ENCODE data around the gene LRRC4.

Gene LRRC4

DNA sequence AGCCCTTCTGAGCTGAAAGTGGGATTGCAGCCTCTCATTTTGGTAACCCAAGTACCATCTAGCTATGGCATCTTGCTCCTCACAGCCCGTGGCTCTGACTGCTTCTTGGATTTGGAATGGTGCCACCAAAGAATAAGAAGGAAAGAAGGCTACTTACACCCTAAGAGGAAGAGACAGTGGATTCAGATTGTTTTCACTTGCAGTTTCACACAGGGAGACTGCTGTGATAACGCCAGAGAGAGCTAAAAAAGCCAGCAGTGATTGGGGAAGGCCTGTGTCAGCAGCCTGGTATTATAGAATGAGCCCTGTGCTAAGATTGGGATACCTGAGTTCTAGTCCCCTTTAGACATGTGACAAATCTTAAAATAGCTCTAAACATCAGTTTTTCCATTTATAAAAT lies 3.6 kb upstream of the LRRC4 start:
- H3K9me3 Mint-ChIP-seq: no peaks in the 10 kb centered on the region
- no peak for DNase-seq
- H3K27me3 Mint-ChIP-seq: peaks cover 0 to 6% of the 10 kb centered on the region in 2 donors
- peaks cover 11% of the 10 kb centered on the region for H3K36me3 Mint-ChIP-seq (ENCODE audit: insufficient read depth)
- H3K27ac Mint-ChIP-seq: no peak overlapping the region
- H3K4me3 Mint-ChIP-seq: no peak overlapping the region
- H3K4me1 Mint-ChIP-seq (ENCODE audit: low read depth in 2 of 2): peaks cover 7 to 18% of the 10 kb centered on the region in 2 donors
- ATAC-seq (replicated peaks): no peak

DNA sequence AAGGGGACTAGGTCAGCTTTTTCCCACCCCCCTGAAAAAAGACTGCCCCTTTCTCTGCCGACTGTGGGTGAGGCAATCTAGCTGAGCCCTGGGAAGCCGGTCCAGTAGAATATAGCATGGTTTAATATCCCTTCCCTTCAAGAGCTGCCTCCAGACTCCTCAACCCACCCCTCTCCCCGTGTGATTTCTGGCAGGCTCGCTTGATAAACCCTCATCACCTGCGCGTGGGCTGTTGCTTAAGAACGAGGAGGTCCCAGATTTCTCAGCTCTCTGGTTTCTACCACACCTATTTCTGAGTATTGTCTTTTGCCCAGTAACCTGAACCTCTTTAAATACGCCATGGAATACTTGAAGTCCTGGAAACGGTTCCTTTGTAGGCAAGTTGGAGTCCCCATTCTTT lies 2.0 kb upstream of the LRRC4 start:
- Mint-ChIP-seq H3K4me1 (ENCODE audit: low read depth in 2 of 2) (peaks cover 3 to 30% of the 10 kb centered on the region in 2 donors), H3K4me3 (peak overlapping the region; percentile 52 to 77), H3K9me3 (no peaks in the 10 kb centered on the region), H3K27ac (no peak overlapping the region), H3K27me3 (peaks cover 0 to 6% of the 10 kb centered on the region in 2 donors), H3K36me3 (ENCODE audit: insufficient read depth) (peaks cover 14% of the 10 kb centered on the region)
- DNase-seq (no peak), ATAC-seq (replicated peaks) (no peak)

DNA sequence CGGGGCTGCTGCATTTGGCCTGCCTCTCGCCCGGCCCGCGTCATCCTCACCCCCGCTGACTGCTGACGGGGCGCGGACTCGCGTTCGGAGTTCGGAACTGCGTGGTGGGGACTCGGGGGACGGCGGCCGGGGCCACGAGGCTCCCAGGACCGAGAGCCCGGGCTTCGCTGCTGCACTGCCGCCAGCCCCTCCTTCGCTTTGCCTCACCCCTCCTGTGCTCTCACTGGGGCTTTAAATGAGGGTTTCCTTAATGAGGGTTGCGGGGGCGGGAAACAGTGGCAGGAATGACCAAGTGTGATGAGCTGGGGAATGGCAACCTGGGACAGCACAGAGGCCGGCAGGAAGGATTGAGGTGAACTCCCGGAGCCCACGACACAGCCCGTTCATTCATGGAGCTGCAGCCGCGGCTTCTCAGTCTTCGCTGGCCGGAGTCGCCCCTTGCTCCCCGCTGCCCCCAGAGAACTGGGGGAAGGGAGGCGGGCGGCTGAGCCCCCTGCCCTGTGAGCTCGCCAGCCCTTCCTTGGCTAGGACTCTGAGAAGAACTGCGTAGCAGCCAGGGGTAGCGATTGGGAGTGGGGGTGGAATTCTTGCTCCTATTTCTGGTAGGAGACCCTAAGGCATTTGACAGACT lies 1.5 kb upstream of the LRRC4 start:
- H3K4me3 Mint-ChIP-seq: peak overlapping the region; percentile 52 to 77
- H3K4me1 Mint-ChIP-seq (ENCODE audit: low read depth in 2 of 2): peaks cover 3 to 30% of the 10 kb centered on the region in 2 donors
- ATAC-seq (replicated peaks) (peak; percentile 21), DNase-seq (no peak)
- peaks cover 0 to 6% of the 10 kb centered on the region in 2 donors for H3K27me3 Mint-ChIP-seq
- H3K9me3 Mint-ChIP-seq: no peaks in the 10 kb centered on the region
- peaks cover 14% of the 10 kb centered on the region for H3K36me3 Mint-ChIP-seq (ENCODE audit: insufficient read depth)
- no peak overlapping the region for H3K27ac Mint-ChIP-seq

DNA sequence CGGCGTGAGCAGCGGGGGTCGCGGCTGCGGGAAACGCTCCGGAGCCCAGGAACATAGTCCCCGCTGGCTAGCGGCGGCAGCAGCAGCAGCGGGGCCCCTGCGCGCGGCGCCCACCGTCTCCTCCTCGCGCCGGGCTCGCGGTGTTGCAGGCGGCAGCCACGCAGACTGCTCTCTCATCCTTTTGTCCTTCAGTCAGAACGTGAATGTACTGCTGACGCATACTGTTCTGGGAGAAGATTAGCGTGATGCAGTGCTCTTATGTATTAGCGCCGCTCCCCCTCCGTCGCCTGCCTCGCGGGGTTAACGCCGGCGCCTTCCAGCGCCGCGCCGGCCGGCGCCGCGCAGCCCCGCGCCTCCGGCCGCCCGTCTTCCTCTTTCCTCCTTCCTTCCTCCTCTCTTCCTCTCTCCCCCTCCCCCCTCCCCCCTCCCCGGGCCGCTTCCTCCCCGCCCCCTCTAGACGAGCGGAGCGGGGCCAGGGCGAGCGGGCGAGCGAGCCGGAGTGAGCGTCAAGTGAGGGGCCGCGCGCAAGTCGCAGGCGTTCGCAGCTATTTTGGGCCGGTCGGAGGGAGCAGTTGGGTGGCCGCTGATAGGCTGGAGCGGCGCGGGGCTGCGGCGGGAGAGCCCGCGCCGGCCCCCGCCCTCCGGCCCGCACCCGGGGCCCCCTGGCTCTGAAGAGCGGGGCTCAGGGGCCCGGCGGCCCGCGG lies 816 bp upstream of the LRRC4 start:
- Mint-ChIP-seq H3K4me1 (ENCODE audit: low read depth in 2 of 2) (peaks cover 7 to 32% of the 10 kb centered on the region in 2 donors), H3K36me3 (ENCODE audit: insufficient read depth) (peaks cover 14% of the 10 kb centered on the region), H3K4me3 (peak overlapping the region; percentile 77 to 84), H3K27ac (no peak overlapping the region), H3K27me3 (peaks cover 0 to 6% of the 10 kb centered on the region in 2 donors), H3K9me3 (no peaks in the 10 kb centered on the region)
- DNase-seq (peak; percentile 27 to 37 (median 37)), ATAC-seq (replicated peaks) (peak; percentile 84)

DNA sequence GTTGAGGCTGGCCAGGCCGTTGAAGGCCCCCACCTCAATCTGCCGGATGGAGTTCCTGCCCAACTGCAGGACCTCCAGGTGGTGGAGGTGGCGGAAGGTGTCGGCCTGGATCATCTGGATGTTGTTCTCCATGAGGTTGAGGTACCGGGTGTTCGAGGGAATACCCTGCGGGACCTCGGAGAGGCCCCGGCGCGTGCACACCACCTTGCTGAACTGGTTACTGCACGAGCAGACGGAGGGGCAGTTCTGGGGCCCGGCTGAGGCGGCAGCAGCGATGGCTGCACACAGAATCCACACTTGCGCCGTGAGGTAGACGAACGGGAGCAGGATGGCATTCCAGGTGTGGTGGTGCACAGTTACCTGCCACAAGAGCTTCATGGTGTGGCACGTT lies 979 bp downstream of the LRRC4 start:
- no peaks in the 10 kb centered on the region for H3K9me3 Mint-ChIP-seq
- peaks cover 0 to 6% of the 10 kb centered on the region in 2 donors for H3K27me3 Mint-ChIP-seq
- H3K4me3 Mint-ChIP-seq: peak overlapping the region; percentile 70 to 72
- peak overlapping the region in 1 of 2 donors; percentile 41 for H3K27ac Mint-ChIP-seq
- ATAC-seq (replicated peaks) (no peak), DNase-seq (no peak)
- H3K4me1 Mint-ChIP-seq (ENCODE audit: low read depth in 2 of 2): peaks cover 4 to 29% of the 10 kb centered on the region in 2 donors
- H3K36me3 Mint-ChIP-seq (ENCODE audit: insufficient read depth): peaks cover 14% of the 10 kb centered on the region

DNA sequence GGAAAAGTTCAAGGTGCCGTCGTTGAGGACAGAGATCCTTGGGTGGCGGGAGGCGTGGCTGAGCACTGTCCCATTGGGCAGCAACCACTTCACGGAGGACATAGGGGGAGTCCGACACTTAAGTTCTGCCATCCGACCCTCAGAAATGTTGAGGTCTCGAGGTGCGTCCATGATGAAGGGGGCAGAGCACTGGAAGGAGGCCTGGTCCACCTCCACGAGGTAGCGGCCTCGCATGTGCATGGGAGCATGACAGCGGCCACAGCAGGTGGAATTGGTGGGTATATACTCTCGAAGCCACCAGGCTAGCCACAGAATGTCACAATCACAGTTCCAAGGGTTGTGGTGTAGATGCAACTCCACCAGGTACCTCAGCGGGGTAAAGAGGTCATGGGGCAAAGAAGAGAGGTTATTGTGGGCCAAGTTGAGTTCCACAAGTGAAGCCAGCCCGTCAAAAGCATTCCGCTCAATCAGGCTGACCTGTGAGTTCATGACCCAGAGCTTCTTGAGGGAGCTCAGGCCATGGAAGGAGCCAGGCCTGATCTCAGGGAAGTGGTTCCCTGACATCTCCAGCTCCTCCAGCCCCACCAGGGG lies 1.7 kb downstream of the LRRC4 start:
- H3K27ac Mint-ChIP-seq: no peak overlapping the region
- peaks cover 0 to 6% of the 10 kb centered on the region in 2 donors for H3K27me3 Mint-ChIP-seq
- H3K4me1 Mint-ChIP-seq (ENCODE audit: low read depth in 2 of 2): peaks cover 4 to 29% of the 10 kb centered on the region in 2 donors
- no peak for ATAC-seq (replicated peaks)
- H3K36me3 Mint-ChIP-seq (ENCODE audit: insufficient read depth): peaks cover 14% of the 10 kb centered on the region
- H3K4me3 Mint-ChIP-seq: peak overlapping the region; percentile 70 to 72
- no peak for DNase-seq
- no peaks in the 10 kb centered on the region for H3K9me3 Mint-ChIP-seq

DNA sequence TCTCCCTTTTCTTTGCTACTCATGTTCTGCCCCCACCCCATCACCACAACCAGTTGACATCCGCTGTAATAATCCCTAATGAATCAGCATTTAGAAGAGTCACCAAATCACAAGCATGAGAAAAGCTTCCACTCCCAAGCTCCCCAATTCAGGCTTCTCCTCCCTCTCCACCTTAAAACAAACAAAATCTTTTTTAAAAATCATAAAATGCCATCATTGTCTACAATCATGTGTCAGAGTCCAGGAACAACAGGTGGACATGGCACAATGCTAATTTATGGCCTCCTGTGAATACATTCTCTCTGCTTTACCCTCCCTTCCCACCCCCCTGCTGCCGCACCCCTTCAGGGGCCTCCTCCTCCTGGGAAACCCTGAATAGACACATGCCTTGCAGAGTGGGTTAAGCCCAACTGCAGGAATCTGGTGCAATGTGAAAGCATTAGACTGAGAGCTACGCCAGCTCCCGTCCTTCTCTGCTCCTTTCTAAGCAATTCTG lies 3.7 kb downstream of the LRRC4 start:
- Mint-ChIP-seq H3K36me3 (ENCODE audit: insufficient read depth) (peaks cover 14% of the 10 kb centered on the region), H3K4me3 (no peak overlapping the region), H3K4me1 (ENCODE audit: low read depth in 2 of 2) (peaks cover 11 to 30% of the 10 kb centered on the region in 2 donors), H3K9me3 (no peaks in the 10 kb centered on the region), H3K27me3 (peaks cover 0 to 6% of the 10 kb centered on the region in 2 donors), H3K27ac (no peak overlapping the region)
- DNase-seq: no peak
- no peak for ATAC-seq (replicated peaks)

DNA sequence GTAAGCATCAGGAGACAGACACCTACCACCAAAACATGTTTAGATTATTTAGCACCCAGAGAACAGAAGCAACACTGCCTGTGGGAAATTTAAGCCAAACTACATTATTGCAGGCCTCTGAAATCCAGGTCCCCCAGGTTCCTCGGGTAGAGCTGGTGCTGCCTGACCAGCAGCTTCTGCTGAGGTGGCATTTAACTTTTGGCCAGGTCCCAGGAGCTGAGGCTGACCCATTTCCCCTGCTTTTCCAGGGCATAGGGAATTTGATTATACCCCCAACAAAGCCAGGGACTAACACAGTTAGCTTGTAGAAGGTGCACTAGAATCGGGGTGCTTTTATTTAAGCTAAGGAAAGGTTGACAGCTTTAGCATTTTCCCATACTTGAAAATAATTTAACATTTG lies 4.7 kb downstream of the LRRC4 start:
- DNase-seq (no peak), ATAC-seq (replicated peaks) (no peak)
- no peak overlapping the region for H3K4me3 Mint-ChIP-seq
- H3K36me3 Mint-ChIP-seq (ENCODE audit: insufficient read depth): peaks cover 10% of the 10 kb centered on the region
- no peak overlapping the region for H3K27ac Mint-ChIP-seq
- no peaks in the 10 kb centered on the region for H3K9me3 Mint-ChIP-seq
- peaks cover 0 to 6% of the 10 kb centered on the region in 2 donors for H3K27me3 Mint-ChIP-seq
- peaks cover 15 to 28% of the 10 kb centered on the region in 2 donors for H3K4me1 Mint-ChIP-seq (ENCODE audit: low read depth in 2 of 2)

DNA sequence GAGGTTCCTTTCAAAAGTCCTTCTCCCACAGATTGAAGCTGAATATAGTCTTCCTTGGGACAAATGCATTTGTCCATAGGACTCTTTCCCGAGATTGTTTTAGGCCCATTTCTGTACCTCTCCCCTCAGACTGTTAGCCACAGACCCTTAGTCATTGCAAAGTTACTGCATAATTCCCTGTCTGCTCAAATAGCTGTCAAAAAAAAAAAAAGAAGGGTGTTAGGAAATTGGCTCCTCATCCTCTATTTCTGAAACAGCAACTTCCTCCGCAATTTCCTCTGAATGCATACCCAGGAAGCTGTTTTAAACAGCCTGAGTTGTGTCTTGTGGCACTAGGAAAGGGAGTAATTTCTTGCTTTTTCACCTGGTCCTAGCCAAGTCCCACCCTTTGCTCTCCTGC lies 5.4 kb downstream of the LRRC4 start:
- Mint-ChIP-seq H3K27me3 (peaks cover 0 to 6% of the 10 kb centered on the region in 2 donors), H3K9me3 (no peaks in the 10 kb centered on the region), H3K36me3 (ENCODE audit: insufficient read depth) (peaks cover 9% of the 10 kb centered on the region), H3K4me1 (ENCODE audit: low read depth in 2 of 2) (peaks cover 15 to 35% of the 10 kb centered on the region in 2 donors), H3K4me3 (no peak overlapping the region), H3K27ac (no peak overlapping the region)
- no peak for ATAC-seq (replicated peaks)
- DNase-seq: no peak

DNA sequence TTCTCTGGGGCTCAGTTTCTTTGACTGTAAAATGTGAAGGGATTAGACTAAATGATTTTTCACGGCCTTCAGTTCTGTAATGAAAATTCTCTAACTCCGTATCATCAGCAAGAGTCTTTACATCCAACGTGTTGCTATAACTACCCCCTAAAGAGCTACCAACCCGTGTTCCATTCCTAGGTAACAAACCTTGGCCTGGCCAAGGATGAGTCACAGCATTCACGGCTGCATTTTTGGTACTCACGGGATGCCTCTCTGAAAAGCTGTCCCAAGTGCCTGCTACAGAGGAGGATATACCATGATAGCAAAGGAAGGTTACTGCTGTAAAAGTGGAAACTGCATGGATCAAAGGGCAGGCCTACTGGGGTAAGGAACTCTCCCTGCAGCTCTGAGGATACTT lies 5.9 kb downstream of the LRRC4 start:
- H3K4me1 Mint-ChIP-seq (ENCODE audit: low read depth in 2 of 2): peaks cover 15 to 31% of the 10 kb centered on the region in 2 donors
- H3K9me3 Mint-ChIP-seq: no peaks in the 10 kb centered on the region
- peaks cover 0 to 4% of the 10 kb centered on the region in 2 donors for H3K27me3 Mint-ChIP-seq
- DNase-seq (no peak), ATAC-seq (replicated peaks) (no peak)
- peaks cover 5% of the 10 kb centered on the region for H3K36me3 Mint-ChIP-seq (ENCODE audit: insufficient read depth)
- no peak overlapping the region for H3K27ac Mint-ChIP-seq
- H3K4me3 Mint-ChIP-seq: no peak overlapping the region

DNA sequence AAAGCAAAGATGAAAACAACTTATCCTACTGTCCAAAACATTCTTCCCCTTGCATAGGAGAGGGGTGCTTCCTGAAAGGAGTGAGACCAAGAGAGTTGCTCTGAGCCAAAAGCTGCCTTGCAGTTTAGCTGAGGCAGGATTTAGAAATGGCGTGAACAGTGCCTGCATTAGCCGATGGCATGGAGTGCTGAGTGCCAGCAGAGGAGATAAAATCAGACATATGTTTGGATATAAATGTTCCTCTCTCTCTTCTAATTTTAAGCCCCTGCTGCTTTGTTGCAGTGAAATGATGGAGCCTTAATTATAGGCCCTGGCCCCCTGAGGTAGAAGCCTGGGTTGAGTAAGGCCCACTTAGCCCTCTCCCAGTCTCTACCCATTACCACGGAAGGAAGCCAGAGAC lies 7.1 kb downstream of the LRRC4 start:
- Mint-ChIP-seq H3K27ac (no peak overlapping the region), H3K9me3 (no peaks in the 10 kb centered on the region), H3K36me3 (ENCODE audit: insufficient read depth) (peaks cover 3% of the 10 kb centered on the region), H3K4me3 (no peak overlapping the region), H3K27me3 (no peaks in the 10 kb centered on the region), H3K4me1 (ENCODE audit: low read depth in 2 of 2) (peaks cover 15 to 22% of the 10 kb centered on the region in 2 donors)
- ATAC-seq (replicated peaks): no peak
- DNase-seq: no peak

DNA sequence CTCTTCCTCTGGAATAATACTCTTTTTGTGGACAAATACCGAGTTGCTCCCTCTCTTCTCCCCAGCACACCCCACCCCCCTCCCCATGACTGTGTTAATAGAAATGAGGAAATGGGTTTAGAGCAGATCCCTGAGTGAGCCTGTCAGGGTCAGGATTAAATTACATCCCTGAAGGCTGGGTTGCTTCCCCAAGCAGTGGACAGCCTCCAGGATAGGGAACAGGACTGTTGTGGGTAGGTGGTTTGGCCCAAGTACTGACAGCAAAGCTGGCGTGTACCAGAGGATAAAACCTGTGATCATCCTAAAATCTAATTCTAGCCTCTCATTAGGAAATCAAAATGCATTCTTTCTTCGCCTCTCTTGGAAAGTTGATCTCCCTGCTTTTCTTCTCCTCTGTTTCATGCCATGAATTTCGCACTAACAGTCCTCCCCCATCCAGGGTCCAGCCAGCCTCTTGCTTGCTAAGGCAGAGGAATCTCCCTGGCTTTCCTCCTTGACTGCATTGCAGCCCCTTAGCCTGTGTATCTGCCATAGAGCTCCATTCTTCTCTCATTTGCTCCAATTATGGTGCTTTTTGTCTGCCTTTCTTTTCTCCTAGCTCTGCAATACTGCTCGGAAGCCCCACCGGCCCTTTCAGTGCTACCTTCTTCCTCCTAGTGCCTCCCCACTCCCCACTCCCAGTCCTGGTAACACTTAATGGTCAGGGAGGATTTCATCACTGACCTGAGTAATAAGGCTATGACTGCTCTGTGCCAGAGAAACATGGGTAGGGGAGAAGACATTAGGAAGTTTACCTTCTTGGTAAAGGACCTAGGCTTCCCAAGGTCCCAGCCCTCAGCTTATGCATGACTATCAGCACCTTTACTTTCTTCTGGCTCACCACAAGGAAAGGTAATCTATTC lies 8.4 kb downstream of the LRRC4 start:
- DNase-seq (no peak), ATAC-seq (replicated peaks) (no peak)
- H3K27me3 Mint-ChIP-seq: no peaks in the 10 kb centered on the region
- peaks cover 4% of the 10 kb centered on the region for H3K36me3 Mint-ChIP-seq (ENCODE audit: insufficient read depth)
- H3K27ac Mint-ChIP-seq: peak overlapping the region in 1 of 2 donors; percentile 78
- no peak overlapping the region for H3K4me3 Mint-ChIP-seq
- H3K4me1 Mint-ChIP-seq (ENCODE audit: low read depth in 2 of 2): peaks cover 15 to 17% of the 10 kb centered on the region in 2 donors
- H3K9me3 Mint-ChIP-seq: no peaks in the 10 kb centered on the region

DNA sequence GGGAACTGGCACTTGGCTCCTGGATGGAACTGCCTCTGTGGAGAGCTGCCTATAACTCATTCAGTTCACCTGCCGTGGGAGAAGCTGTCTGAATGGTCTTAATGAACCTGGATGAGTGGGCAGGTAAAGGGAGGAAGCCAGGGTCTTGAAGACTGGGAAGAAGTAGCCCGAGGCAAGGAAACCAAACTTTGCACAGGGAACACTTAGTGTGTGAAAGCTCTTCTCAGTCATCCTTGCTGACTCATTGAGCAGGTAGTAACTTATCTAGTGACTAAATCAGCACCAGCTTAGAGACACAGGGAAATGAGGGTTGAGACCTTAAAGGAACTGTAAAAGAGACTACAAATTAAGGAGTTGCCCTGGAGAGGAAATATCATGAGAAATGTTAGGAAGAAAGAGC lies 9.9 kb downstream of the LRRC4 start:
- Mint-ChIP-seq H3K27ac (no peak overlapping the region), H3K27me3 (no peaks in the 10 kb centered on the region), H3K36me3 (ENCODE audit: insufficient read depth) (peaks cover 12% of the 10 kb centered on the region), H3K9me3 (no peaks in the 10 kb centered on the region), H3K4me3 (no peak overlapping the region), H3K4me1 (ENCODE audit: low read depth in 2 of 2) (peaks cover 10 to 13% of the 10 kb centered on the region in 2 donors)
- ATAC-seq (replicated peaks) (no peak), DNase-seq (no peak)

Data from effector memory CD8-positive, alpha-beta T cell (primary cell).